ENCODE measurements around the gene LBHD1.
"Not testable (repeated sequence)": the region's sequence is repeated elsewhere in the genome, so short reads cannot be mapped to it uniquely, and the experiment has no call there.

Gene LBHD1

DNA sequence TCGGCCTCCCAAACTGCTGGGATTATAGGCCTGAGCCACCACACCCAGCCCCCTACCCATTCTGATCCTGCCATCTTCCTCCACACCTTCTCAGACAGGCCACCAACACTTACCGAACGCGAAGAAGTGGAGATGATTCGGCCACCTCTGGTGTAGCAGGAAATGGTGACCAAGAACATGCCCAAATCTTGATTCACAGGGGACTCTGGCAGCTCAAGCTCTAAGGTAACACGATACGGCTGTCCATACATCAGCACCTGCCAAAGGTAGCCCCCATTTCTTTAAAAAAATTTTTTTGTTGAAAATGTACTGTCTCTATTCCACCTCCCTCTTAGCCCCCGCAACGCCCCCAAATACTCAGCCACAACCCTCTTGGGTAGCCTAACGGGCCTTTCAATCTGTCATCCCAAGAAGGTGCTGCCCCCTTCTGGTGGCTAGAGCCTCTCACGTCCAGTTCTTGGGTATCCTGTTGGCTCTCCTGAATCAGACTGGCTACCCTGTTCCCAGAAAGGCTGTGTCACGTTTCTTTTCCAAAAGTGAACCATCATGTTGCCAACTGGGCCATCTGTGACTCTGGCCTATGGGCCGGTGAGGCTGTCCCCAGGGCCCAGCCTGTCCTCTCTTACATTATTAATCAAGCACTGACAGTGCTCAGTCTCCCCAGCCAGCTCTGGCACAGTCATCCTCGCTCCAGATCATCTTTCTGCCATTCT is 22.5 kb upstream of the LBHD1 start:
- TF ChIP-seq, protein P1, sequence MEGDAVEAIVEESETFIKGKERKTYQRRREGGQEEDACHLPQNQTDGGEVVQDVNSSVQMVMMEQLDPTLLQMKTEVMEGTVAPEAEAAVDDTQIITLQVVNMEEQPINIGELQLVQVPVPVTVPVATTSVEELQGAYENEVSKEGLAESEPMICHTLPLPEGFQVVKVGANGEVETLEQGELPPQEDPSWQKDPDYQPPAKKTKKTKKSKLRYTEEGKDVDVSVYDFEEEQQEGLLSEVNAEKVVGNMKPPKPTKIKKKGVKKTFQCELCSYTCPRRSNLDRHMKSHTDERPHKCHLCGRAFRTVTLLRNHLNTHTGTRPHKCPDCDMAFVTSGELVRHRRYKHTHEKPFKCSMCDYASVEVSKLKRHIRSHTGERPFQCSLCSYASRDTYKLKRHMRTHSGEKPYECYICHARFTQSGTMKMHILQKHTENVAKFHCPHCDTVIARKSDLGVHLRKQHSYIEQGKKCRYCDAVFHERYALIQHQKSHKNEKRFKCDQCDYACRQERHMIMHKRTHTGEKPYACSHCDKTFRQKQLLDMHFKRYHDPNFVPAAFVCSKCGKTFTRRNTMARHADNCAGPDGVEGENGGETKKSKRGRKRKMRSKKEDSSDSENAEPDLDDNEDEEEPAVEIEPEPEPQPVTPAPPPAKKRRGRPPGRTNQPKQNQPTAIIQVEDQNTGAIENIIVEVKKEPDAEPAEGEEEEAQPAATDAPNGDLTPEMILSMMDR (IDR thresholded peaks at IDR 0.05; ENCODE audit: insufficient read depth, low read depth, low read length, missing control alignments) = peak; percentile 83
- H3K4me3 ChIP-seq (ENCODE audit: low read depth, low read length) = no peak overlapping the region
- DNase-seq (ENCODE audit: low read depth) = peak; percentile 88

DNA sequence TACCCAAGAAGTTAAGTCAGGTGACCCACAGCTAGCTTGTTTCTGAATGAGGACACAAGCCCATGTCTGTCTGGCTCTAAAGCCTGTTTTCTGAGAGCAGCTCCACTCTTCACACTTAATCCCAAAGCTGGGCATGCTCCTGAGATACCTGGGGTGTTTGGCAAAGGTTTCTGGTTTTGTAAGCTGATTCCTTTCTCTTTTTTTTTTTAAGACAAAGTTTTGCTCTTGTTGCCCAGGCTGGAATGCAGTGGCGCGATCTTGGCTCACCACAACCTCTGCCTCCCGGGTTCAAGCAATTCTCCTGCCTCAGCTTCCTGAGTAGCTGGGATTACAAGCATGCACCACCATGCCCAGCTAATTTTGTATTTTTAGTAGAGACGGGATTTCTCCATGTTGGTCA is 21.6 kb upstream of the LBHD1 start:
- DNase-seq (ENCODE audit: low read depth) = not testable (repeated sequence)

DNA sequence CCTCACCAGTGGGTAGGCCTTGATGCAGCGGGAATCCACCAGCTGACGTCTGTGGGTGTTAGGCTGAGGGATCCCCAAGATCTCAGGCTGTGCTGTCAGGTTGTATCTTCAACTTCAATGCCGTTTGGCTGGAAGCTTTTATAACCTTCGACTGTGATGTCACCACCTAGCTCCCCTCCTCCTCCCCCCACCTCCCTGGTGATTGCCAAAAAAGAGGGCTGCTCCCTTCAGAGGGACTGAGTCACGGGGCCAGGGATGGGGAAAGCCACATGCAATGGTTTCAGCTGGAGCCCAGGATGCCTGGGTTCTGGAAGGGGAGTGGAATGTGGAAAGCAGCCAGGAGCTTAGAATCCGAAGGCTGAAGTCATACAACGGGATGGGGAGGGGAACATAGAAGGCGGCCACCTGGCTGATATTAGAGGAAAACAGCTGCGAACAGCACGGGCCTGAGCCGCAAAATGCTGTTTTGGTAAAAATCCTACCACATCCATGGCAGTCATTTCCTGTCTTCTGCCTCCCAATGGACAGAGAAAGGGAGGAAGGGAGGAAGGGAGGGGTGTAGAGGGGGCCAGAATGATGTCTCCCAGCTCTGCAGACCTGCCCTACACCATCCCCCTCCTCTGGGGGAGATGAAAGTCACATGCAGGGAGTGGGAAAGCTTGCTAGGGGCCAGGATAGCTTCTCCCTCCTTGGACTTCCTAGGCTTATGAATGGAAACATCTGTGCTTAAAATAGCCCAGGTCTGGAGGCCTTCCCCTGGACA is 17.5 kb upstream of the LBHD1 start, which contains the start of gene LRRN4CL:
Gene LRRN4CL (minus strand): TSS at position 110 of the 763 bp plus-strand sequence. CDS start 1,022 bp downstream, outside the sequence.
- TF ChIP-seq, protein P1 (IDR thresholded peaks at IDR 0.05; ENCODE audit: insufficient read depth, low read depth, low read length, missing control alignments) = no peak
- H3K4me3 ChIP-seq (ENCODE audit: low read depth, low read length) = no peak within 1 kb of the TSS
- DNase-seq (ENCODE audit: low read depth) = no peak

More for the DNA sequence above, 21.6 kb upstream of the LBHD1 start:
- not testable (repeated sequence) for H3K4me3 ChIP-seq (ENCODE audit: low read depth, low read length)

DNA sequence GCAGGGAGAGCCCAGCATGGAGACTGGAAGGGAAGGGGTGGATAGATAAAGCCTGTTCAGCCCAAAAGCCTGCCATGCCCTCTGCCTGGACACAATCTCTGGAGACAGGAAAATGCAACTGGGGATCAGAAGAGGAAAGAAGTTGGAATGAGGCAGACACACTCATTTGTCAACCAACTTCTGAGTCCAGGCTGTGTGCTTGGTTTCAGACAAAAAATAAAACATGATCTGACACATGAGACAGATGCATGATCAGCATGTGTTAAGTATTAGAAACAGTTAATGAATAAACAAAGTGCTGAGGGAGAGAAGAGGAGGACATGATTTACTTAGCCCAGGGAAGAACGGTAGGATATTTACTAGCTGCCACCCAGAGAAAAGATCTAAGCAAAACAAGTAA is 16.4 kb upstream of the LBHD1 start:
- no peak overlapping the region for H3K4me3 ChIP-seq (ENCODE audit: low read depth, low read length)
- TF ChIP-seq, protein P1 (IDR thresholded peaks at IDR 0.05; ENCODE audit: insufficient read depth, low read depth, low read length, missing control alignments) = no peak
- DNase-seq (ENCODE audit: low read depth) = no peak

DNA sequence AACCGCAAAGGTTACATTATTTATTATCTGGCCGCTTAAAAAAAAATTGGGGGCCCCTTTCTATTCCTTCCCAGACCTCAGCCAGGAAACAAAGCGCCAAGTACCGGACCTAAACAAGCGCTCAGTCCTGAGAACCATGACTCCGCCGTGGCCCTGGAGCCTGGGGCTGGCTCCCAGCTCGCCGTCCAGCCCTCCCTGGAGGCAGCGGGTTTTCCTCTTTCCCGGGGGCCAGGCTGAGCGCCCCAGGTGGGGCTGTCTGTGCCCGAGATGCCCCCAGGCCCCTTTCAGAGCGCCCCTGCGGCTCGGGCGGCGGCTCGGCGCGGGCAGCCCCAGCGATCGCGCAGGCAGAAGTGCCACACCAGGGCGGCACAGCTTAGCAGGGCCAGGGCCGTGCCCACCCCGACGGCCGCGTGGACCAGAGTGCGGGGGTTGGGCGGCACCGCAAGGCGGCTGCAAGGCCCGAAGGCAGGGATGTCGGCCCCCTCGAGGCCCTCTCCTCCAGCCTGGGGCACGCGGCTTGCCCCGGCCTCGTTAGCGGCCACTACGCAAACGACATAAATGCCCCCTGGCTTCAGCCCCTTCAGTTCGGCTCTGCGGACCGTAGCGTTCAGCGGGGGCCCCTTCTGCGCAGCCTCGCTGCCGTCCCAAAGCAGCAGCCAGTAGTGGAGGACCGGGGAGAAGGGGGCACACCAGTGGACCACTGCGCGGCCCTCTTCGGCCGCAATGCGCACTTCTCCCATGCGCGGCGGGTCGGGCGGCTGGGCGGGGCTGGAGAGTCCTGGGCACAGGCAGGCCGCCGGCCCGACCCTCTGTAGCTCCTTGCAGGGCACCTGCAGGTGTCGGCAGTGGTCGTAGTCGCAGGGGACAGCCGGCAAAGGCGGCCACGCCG is 15.7 kb upstream of the LBHD1 start:
- TF ChIP-seq, protein P1 (IDR thresholded peaks at IDR 0.05; ENCODE audit: insufficient read depth, low read depth, low read length, missing control alignments) = no peak
- H3K4me3 ChIP-seq (ENCODE audit: low read depth, low read length) = no peak overlapping the region
- no peak for DNase-seq (ENCODE audit: low read depth)

DNA sequence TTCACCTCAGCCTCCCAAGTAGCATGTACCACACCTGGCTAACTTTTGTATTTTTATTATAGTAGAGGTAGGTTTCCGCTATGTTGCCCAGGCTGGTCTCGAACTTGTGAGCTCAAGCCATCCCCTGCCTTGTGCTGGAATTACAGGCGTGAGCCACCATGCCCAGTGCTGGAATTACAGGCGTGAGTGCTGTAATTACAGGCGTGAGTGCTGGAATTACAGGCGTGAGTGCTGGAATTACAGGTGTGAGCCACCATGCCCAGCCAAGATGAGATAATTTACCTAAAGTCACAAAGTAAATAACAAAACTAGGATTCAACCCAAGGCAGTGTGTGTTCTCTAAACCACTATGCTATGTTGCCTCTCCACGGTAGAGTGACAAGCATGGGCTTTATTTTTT is 10.5 kb upstream of the LBHD1 start:
- no peak for DNase-seq (ENCODE audit: low read depth)
- TF ChIP-seq, protein P1 (IDR thresholded peaks at IDR 0.05; ENCODE audit: insufficient read depth, low read depth, low read length, missing control alignments) = no peak
- no peak overlapping the region for H3K4me3 ChIP-seq (ENCODE audit: low read depth, low read length)

DNA sequence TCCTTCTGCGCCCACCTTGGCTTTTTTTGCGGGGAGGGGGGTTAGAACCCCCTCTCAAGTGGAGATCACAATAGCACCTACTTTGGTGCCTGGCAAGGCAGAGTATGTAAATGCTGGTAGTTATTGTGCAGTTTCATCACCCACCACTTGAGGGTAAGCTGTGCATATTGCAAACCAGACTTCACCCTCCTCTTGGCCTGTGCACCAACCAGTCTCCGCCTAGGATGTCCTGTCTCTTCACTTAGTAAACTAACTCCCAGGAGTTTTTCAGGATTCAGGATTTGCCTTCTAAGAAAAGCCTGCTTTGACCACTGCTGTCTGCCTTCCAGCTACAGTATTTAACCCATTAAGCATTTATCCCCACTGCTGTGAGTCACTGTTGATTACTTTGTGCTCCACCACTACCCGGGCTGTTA is 8.8 kb upstream of the LBHD1 start:
- H3K4me3 ChIP-seq (ENCODE audit: low read depth, low read length) = no peak overlapping the region
- peak; percentile 82 for DNase-seq (ENCODE audit: low read depth)
- TF ChIP-seq, protein P1 (IDR thresholded peaks at IDR 0.05; ENCODE audit: insufficient read depth, low read depth, low read length, missing control alignments) = peak; percentile 69

All from GM12865 (cell line).